KMS-11 (cell line): ENCODE results near the gene PLXNA4.

Experiments
- H2AFZ ChIP-seq: fragments of 200-600 bp; sonication (generic); 2 replicates; pipeline ENCODE4 v1.6.1; 2016; ENCODE audit warnings: antibody characterized with exemption, mixed run types, low read depth
- H3K27ac ChIP-seq: fragments of 200-600 bp; sonication (generic); 2 replicates; pipeline ENCODE4 v1.6.1; 2016; ENCODE audit warnings: mild to moderate bottlenecking, mixed run types
- H3K27me3 ChIP-seq: fragments of 200-600 bp; sonication (generic); 2 replicates; pipeline ENCODE4 v1.6.1; 2017; ENCODE audit warnings: mild to moderate bottlenecking, low read depth, mixed run types, moderate library complexity; ENCODE audit not compliant: insufficient read depth
- H3K36me3 ChIP-seq: fragments of 200-600 bp; sonication (generic); 2 replicates; pipeline ENCODE4 v1.6.1; 2017; ENCODE audit warnings: mild to moderate bottlenecking, mixed run types; ENCODE audit not compliant: insufficient read depth
- H3K4me1 ChIP-seq: fragments of 200-600 bp; sonication (generic); 2 replicates; pipeline ENCODE4 v1.6.1; 2016; ENCODE audit warnings: mild to moderate bottlenecking, low read depth, mixed run types; ENCODE audit not compliant: poor library complexity, severe bottlenecking
- H3K4me2 ChIP-seq: fragments of 200-600 bp; sonication (generic); 2 replicates; pipeline ENCODE4 v1.7.0; 2016; ENCODE audit warnings: mild to moderate bottlenecking, mixed run types
- H3K4me3 ChIP-seq: fragments of 200-600 bp; sonication (generic); IDR thresholded peaks from 2 replicates; pipeline ENCODE4 v1.6.1; 2017; ENCODE audit warnings: low read depth, low read length, mixed read lengths; ENCODE audit not compliant: insufficient read depth
- H3K79me2 ChIP-seq: fragments of 200-600 bp; sonication (generic); 2 replicates; pipeline ENCODE4 v1.6.1; 2016; ENCODE audit warnings: low read depth, mixed run types; ENCODE audit not compliant: insufficient read depth
- H3K9ac ChIP-seq: fragments of 200-600 bp; sonication (generic); 2 replicates; pipeline ENCODE4 v1.6.1; 2016; ENCODE audit warnings: mild to moderate bottlenecking, mixed run types
- H4K20me1 ChIP-seq: fragments of 200-600 bp; sonication (generic); 2 replicates; pipeline ENCODE4 v1.6.1; 2016; ENCODE audit warnings: mild to moderate bottlenecking, mixed run types; ENCODE audit not compliant: insufficient read depth
- TF ChIP-seq, protein P1 (sequence below): fragments of 200-600 bp; sonication (generic); conservative IDR thresholded peaks from 2 replicates; pipeline ENCODE4 v1.6.1; 2017; ENCODE audit warnings: low read depth, mild to moderate bottlenecking, antibody characterized with exemption, low read length, moderate library complexity, mixed read lengths

The PLXNA4 gene

GRCh38 chr7:132568962-132569361 lies 7.3 kb downstream of the PLXNA4 start:
- Histone ChIP-seq H3K79me2 (no peaks in the 10 kb centered on the region), H2AFZ (no peak overlapping the region), H3K27ac (no peak overlapping the region), H3K4me2 (no peak overlapping the region), H3K9ac (no peak overlapping the region), H3K4me1 (no peaks in the 10 kb centered on the region), H3K4me3 (no peak overlapping the region), H3K27me3 (peaks cover 6% of the 10 kb centered on the region; the same call in 1 of the 2 replicates), H4K20me1 (no peaks in the 10 kb centered on the region), H3K36me3 (no peaks in the 10 kb centered on the region)
- TF ChIP-seq, protein P1, sequence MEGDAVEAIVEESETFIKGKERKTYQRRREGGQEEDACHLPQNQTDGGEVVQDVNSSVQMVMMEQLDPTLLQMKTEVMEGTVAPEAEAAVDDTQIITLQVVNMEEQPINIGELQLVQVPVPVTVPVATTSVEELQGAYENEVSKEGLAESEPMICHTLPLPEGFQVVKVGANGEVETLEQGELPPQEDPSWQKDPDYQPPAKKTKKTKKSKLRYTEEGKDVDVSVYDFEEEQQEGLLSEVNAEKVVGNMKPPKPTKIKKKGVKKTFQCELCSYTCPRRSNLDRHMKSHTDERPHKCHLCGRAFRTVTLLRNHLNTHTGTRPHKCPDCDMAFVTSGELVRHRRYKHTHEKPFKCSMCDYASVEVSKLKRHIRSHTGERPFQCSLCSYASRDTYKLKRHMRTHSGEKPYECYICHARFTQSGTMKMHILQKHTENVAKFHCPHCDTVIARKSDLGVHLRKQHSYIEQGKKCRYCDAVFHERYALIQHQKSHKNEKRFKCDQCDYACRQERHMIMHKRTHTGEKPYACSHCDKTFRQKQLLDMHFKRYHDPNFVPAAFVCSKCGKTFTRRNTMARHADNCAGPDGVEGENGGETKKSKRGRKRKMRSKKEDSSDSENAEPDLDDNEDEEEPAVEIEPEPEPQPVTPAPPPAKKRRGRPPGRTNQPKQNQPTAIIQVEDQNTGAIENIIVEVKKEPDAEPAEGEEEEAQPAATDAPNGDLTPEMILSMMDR: no peak

DNA sequence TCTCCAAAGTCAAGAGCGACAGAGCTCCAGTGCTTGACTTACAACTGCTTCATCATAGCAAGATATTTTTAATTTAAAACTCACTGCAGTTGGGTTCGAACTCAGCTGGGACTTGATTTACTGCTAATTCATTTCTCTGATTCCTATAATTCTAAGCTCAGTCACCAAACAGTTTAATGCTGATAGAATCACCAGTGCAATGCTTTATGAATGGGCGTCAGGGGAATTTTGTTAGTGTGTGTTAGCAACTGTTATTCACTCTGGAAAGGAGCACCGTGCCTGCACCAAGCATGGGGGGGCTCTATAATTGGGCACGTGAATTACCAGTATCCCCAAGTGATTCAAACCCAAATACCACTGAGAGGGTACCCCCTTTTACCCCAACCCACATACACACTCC lies 10.4 kb downstream of the PLXNA4 start:
- Histone ChIP-seq H3K9ac (no peak overlapping the region), H2AFZ (no peak overlapping the region), H3K4me1 (no peaks in the 10 kb centered on the region), H3K4me3 (no peak overlapping the region), H3K27ac (no peak overlapping the region), H3K79me2 (no peaks in the 10 kb centered on the region), H4K20me1 (no peaks in the 10 kb centered on the region), H3K36me3 (no peaks in the 10 kb centered on the region), H3K27me3 (peaks cover 10% of the 10 kb centered on the region; the same call in 1 of the 2 replicates), H3K4me2 (no peak overlapping the region)
- TF ChIP-seq, protein P1: no peak

DNA sequence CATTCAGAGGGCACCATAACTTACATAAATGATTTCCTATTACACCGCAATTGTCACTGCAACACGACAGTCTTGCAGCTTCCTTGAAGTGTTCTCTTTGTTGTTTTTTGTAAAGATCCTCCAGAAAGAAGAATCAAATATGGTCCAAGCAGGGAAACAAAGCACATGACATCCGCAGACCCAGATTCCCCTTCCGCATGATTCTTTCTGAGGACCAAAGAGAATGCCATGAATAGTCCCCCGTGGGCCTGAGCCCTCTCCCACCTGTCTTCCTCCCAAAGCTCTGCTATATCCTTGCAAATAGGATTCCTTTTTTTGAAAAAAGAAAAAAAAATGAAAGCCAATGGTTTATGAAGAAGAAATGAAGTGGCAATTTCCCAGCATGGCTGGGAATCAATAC lies 10.8 kb downstream of the PLXNA4 start:
- no peak overlapping the region for H3K4me2 ChIP-seq
- TF ChIP-seq, protein P1: no peak

DNA sequence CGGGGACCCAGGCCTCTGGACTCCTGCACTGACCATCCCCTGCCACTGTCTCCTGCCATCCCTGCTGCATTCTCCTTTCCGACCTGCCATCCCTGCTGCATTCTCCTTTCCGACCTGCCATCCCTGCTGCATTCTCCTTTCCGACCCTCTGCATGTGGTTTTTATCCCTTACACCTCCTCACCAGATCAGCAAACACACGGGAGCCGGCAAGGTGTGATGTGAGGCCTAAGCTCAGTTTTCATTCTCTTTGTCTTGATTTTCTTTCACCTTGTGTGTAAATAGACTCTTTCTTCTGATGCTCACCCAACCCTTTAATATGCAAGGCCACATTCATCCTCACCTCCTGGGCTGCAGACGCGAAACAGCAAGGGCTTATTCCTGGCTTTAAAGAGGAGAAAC lies 11.4 kb downstream of the PLXNA4 start:
- Histone ChIP-seq H3K4me2 (no peak overlapping the region), H2AFZ (no peak overlapping the region), H3K79me2 (no peaks in the 10 kb centered on the region), H3K4me3 (no peak overlapping the region), H3K4me1 (no peaks in the 10 kb centered on the region), H3K36me3 (no peaks in the 10 kb centered on the region), H3K27ac (no peak overlapping the region), H4K20me1 (no peaks in the 10 kb centered on the region), H3K9ac (no peak overlapping the region), H3K27me3 (peaks cover 12% of the 10 kb centered on the region; the same call in 1 of the 2 replicates)
- TF ChIP-seq, protein P1: no peak

More for the DNA sequence above, 10.8 kb downstream of the PLXNA4 start:
- Histone ChIP-seq H3K4me3 (no peak overlapping the region), H3K27me3 (peaks cover 12% of the 10 kb centered on the region; the same call in 1 of the 2 replicates), H3K9ac (no peak overlapping the region), H4K20me1 (no peaks in the 10 kb centered on the region), H3K79me2 (no peaks in the 10 kb centered on the region), H3K4me1 (no peaks in the 10 kb centered on the region), H3K36me3 (no peaks in the 10 kb centered on the region), H2AFZ (no peak overlapping the region), H3K27ac (no peak overlapping the region)
